Body of pancreas (tissue), 4 donors: ENCODE results near the gene LCOR. TPM values are rescaled to one million over a fixed set of nuclear protein-coding genes. Genes with fewer than 3 reads are reported as not detected.

Experiments used
- ATAC-seq: fragments of 150-250 bp; one replicate; pipeline ENCODE4 v1.9.1; 2016
- DNase-seq, 4 donors: peaks; one replicate each; pipeline ENCODE4 v3.0.0-alpha.2; 2019
- H3K27ac ChIP-seq, 4 donors: fragments of 200-600 bp; sonication (generic); 1 replicate in 3 of 4; 2 replicates in 1 of 4; pipeline versions ENCODE4 v1.5.1 to v1.6.1; 2016 to 2019; ENCODE audit warnings: mild to moderate bottlenecking in 1 of 4, mixed read lengths in 1 of 4, moderate library complexity in 1 of 4
- H3K27me3 ChIP-seq, 2 donors: fragments of 200-600 bp; sonication (generic); one replicate each; pipeline ENCODE4 v1.6.0; 2016; ENCODE audit warnings: mild to moderate bottlenecking in 1 of 2
- H3K36me3 ChIP-seq, 2 donors: fragments of 200-600 bp; sonication (generic); replicated peaks in 1 of 2; 2 replicates each; pipeline ENCODE4 v1.5.1; 2016; ENCODE audit warnings: low read depth in 2 of 2; ENCODE audit not compliant: insufficient read depth in 1 of 2
- H3K4me1 ChIP-seq: fragments of 200-600 bp; sonication (generic); one replicate; pipeline ENCODE4 v1.6.0; 2016
- H3K4me3 ChIP-seq, 2 donors: fragments of 200-600 bp; sonication (generic); 1 replicate in 1 of 2; 2 replicates in 1 of 2; pipeline ENCODE4 v1.5.1; 2016 to 2019
- H3K9me3 ChIP-seq, 3 donors: fragments of 200-600 bp; sonication (generic); 1 replicate in 2 of 3; 2 replicates in 1 of 3; pipeline ENCODE4 v1.5.1; 2016
- CTCF ChIP-seq, 7 experiments: fragments of 450-650 bp in 4 of 7; fragments of 200-600 bp in 3 of 7; sonication (generic) in 3 of 7; IDR thresholded peaks; one replicate each; pipeline ENCODE4 v1.5.1; 2016 to 2019; ENCODE audit warnings: antibody characterized with exemption in 7 of 7
- POLR2A ChIP-seq, 3 donors: fragments of 450-650 bp; IDR thresholded peaks; one replicate each; pipeline ENCODE4 v1.6.1; 2016; ENCODE audit warnings: antibody characterized with exemption in 3 of 3, mild to moderate bottlenecking in 2 of 3
- WGBS, 2 donors: methylation state at CpG; one replicate each; pipeline ENCODE4 v1.1.5; 2017; 5-methylcytosine and 5-hydroxymethylcytosine counted together
- intact Hi-C: fragments of 100-400 bp; cut with DNase I; formaldehyde crosslinking; loops from one replicate; pipeline ENCODE4 v1.15.1; 2023
- total RNA-seq, 2 donors: library from RNA; depleted of rRNA; stranded (reverse); fragments of >200 nt; gene quantifications; one replicate each; pipeline ENCODE4 v1.1.0, GENCODE V29; 2016

LCOR gene
- total RNA-seq, 2 donors from 2014 or later, result 34.5 to 35.3 TPM

- no peaks in the 10 kb centered on the region for H3K36me3 ChIP-seq
- no peaks in the 10 kb centered on the region for H3K9me3 ChIP-seq
- intact Hi-C loops, result no loop called here
- DNase-seq, result no peak
- H3K27ac ChIP-seq, result peak overlapping the region in 2 of 4 donors; percentile 7 to 10
- WGBS, 2 donors, result 39 to 42% methylated on average over 4 of the region's 4 CpGs
- no peak for ATAC-seq
- no peak overlapping the region for H3K4me3 ChIP-seq
- TF ChIP-seq CTCF (IDR thresholded peaks at IDR 0.05) (no peak), POLR2A (IDR thresholded peaks at IDR 0.05) (no peak)
- H3K27me3 ChIP-seq, result no peaks in the 10 kb centered on the region
- peaks cover 45% of the 10 kb centered on the region for H3K4me1 ChIP-seq
These were observed 72.5 kb downstream of the LCOR start for GRCh38 chr10:96904648-96905047.

- TF ChIP-seq POLR2A (IDR thresholded peaks at IDR 0.05) (no peak), CTCF (IDR thresholded peaks at IDR 0.05) (no peak)
- intact Hi-C loops, result no loop called here
- ATAC-seq, result no peak
- Histone ChIP-seq H3K9me3 (no peaks in the 10 kb centered on the region), H3K36me3 (no peaks in the 10 kb centered on the region), H3K4me1 (peaks cover 45% of the 10 kb centered on the region), H3K27me3 (no peaks in the 10 kb centered on the region), H3K4me3 (no peak overlapping the region), H3K27ac (no peak overlapping the region)
- no peak for DNase-seq
These were observed 74.8 kb downstream of the LCOR start for GRCh38 chr10:96906864-96907263.

GRCh38 chr10:96910488-96911395 lies 78.6 kb downstream of the LCOR start:
- ATAC-seq (peak; percentile 72), DNase-seq (peak in 1 of 4 donors; percentile 15)
- Histone ChIP-seq H3K4me3 (no peak overlapping the region), H3K27ac (no peak overlapping the region), H3K36me3 (no peaks in the 10 kb centered on the region), H3K9me3 (no peaks in the 10 kb centered on the region), H3K4me1 (peaks cover 15% of the 10 kb centered on the region), H3K27me3 (no peaks in the 10 kb centered on the region)
- WGBS, 2 donors, result 75 to 78% methylated on average over 13 of the region's 13 CpGs
- TF ChIP-seq POLR2A (IDR thresholded peaks at IDR 0.05), result no peak
- TF ChIP-seq CTCF (IDR thresholded peaks at IDR 0.05), result peak; percentile 48 to 76 (median 67)
- intact Hi-C loops, result no loop called here

GRCh38 chr10:96912405-96912804 lies 80.3 kb downstream of the LCOR start:
- DNase-seq (no peak), ATAC-seq (no peak)
- intact Hi-C loops, result no loop called here
- Histone ChIP-seq H3K27me3 (no peaks in the 10 kb centered on the region), H3K9me3 (no peaks in the 10 kb centered on the region), H3K27ac (no peak overlapping the region), H3K4me3 (no peak overlapping the region), H3K4me1 (no peaks in the 10 kb centered on the region), H3K36me3 (no peaks in the 10 kb centered on the region)
- TF ChIP-seq POLR2A (IDR thresholded peaks at IDR 0.05), result no peak
- no peak for TF ChIP-seq CTCF (IDR thresholded peaks at IDR 0.05)
- 58 to 65% methylated on average over 3 of the region's 3 CpGs for WGBS, 2 donors

GRCh38 chr10:96913906-96914305 lies 81.8 kb downstream of the LCOR start:
- H3K27ac ChIP-seq, result no peak overlapping the region
- TF ChIP-seq POLR2A (IDR thresholded peaks at IDR 0.05) (no peak), CTCF (IDR thresholded peaks at IDR 0.05) (no peak)
- no peaks in the 10 kb centered on the region for H3K27me3 ChIP-seq
- H3K4me1 ChIP-seq, result no peaks in the 10 kb centered on the region
- H3K36me3 ChIP-seq, result no peaks in the 10 kb centered on the region
- intact Hi-C loops, result no loop called here
- 93 to 95% methylated on average over 5 of the region's 5 CpGs for WGBS, 2 donors
- H3K9me3 ChIP-seq, result no peaks in the 10 kb centered on the region
- ATAC-seq (no peak), DNase-seq (no peak)
- H3K4me3 ChIP-seq, result no peak overlapping the region
